Right lobe of liver (tissue), 6 donors: ENCODE measurements around the gene AK1. TPM values are rescaled to one million over a fixed set of nuclear protein-coding genes. Genes with fewer than 3 reads are reported as not detected.

Source experiments
- ATAC-seq, 4 donors: fragments of 200-7000 bp; cut with Tn5 transposase; one replicate each; pipeline ENCODE4 v1.9.1; 2020; ENCODE audit warnings: mild to moderate bottlenecking in 4 of 4, moderate library complexity in 4 of 4
- DNase-seq, 3 donors: peaks; one replicate each; pipeline ENCODE4 v3.0.0-alpha.2; 2020
- H3K27ac ChIP-seq, 3 donors: fragments of 200-600 bp; one replicate each; pipeline ENCODE4 v1.8.0; 2022
- H3K27me3 ChIP-seq, 2 donors: fragments of 200-600 bp; one replicate each; pipeline ENCODE4 v1.8.0; 2022
- H3K36me3 ChIP-seq, 4 donors: fragments of 200-600 bp; sonication (generic) in 1 of 4; one replicate each; pipeline versions ENCODE4 v1.5.1 to v1.8.0; 2017 to 2022; ENCODE audit warnings: control low read depth in 1 of 4
- H3K4me1 ChIP-seq, 4 donors: fragments of 200-600 bp; sonication (generic) in 1 of 4; one replicate each; pipeline versions ENCODE4 v1.5.1 to v1.8.0; 2017 to 2022; ENCODE audit warnings: control low read depth in 1 of 4
- H3K4me3 ChIP-seq, 3 donors: fragments of 200-600 bp; one replicate each; pipeline ENCODE4 v1.8.0; 2022
- H3K9me3 ChIP-seq, 4 donors: fragments of 200-600 bp; sonication (generic) in 1 of 4; one replicate each; pipeline versions ENCODE4 v1.5.1 to v1.8.0; 2017 to 2022; ENCODE audit warnings: control low read depth in 1 of 4
- POLR2A ChIP-seq: fragments of 450-650 bp; IDR thresholded peaks from one replicate; pipeline ENCODE4 v1.6.1; 2017; ENCODE audit warnings: antibody characterized with exemption, mild to moderate bottlenecking
- WGBS: methylation state at CpG from one replicate; pipeline ENCODE4 v1.1.6; 2018; ENCODE audit warnings: low coverage, low lambda C conversion rate; ENCODE audit not compliant: insufficient coverage; ENCODE audit errors: missing lambda C conversion rate; 5-methylcytosine and 5-hydroxymethylcytosine counted together
- intact Hi-C, 2 donors: fragments of 100-400 bp; cut with DNase I; formaldehyde crosslinking; loops; one replicate each; pipeline versions ENCODE4 v1.11.2 to v1.14.1; 2022
- total RNA-seq, 6 experiments: library from RNA; depleted of rRNA in 2 of 6; stranded (reverse); fragments of >200 nt in 2 of 6; fragmentation: NEBNext Ultra II Directional in 3 of 6; extraction: Animal tissue kit (Norgen Biotek cat#: 25700) in 3 of 6; gene quantifications; one replicate each; pipeline versions ENCODE4 v1.1.0 to v1.2.4, GENCODE V29; 2016 to 2023
- TF ChIP-seq, protein P1 (sequence below), 4 donors: fragments of 200-600 bp in 3 of 4; fragments of 450-650 bp in 1 of 4; IDR thresholded peaks; one replicate each; pipeline versions ENCODE4 v1.5.1 to v1.8.0; 2016 to 2022; ENCODE audit warnings: antibody characterized with exemption in 4 of 4, mild to moderate bottlenecking in 2 of 4
- donor health status: DM: no; HTN: yes; CAD: no.
- donor health status: DM: no; HTN: no; CAD: no.
- donor health status: DM: no; HTN: no; CAD: no.
- donor health status: DM: no; HTN: yes; CAD: no.
- donor health status: DM: no; HTN: yes; CAD: no.

AK1 gene
- total RNA-seq, 6 experiments from 2014 or later: 31.4 to 78.6 (median 51.7) TPM

GRCh38 chr9:127912296-127912695, 34.8 kb upstream of the AK1 start:
- no peak for TF ChIP-seq POLR2A
- TF ChIP-seq, protein P1, sequence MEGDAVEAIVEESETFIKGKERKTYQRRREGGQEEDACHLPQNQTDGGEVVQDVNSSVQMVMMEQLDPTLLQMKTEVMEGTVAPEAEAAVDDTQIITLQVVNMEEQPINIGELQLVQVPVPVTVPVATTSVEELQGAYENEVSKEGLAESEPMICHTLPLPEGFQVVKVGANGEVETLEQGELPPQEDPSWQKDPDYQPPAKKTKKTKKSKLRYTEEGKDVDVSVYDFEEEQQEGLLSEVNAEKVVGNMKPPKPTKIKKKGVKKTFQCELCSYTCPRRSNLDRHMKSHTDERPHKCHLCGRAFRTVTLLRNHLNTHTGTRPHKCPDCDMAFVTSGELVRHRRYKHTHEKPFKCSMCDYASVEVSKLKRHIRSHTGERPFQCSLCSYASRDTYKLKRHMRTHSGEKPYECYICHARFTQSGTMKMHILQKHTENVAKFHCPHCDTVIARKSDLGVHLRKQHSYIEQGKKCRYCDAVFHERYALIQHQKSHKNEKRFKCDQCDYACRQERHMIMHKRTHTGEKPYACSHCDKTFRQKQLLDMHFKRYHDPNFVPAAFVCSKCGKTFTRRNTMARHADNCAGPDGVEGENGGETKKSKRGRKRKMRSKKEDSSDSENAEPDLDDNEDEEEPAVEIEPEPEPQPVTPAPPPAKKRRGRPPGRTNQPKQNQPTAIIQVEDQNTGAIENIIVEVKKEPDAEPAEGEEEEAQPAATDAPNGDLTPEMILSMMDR (IDR thresholded peaks at IDR 0.05): no peak
- intact Hi-C loops: no loop called here

DNA sequence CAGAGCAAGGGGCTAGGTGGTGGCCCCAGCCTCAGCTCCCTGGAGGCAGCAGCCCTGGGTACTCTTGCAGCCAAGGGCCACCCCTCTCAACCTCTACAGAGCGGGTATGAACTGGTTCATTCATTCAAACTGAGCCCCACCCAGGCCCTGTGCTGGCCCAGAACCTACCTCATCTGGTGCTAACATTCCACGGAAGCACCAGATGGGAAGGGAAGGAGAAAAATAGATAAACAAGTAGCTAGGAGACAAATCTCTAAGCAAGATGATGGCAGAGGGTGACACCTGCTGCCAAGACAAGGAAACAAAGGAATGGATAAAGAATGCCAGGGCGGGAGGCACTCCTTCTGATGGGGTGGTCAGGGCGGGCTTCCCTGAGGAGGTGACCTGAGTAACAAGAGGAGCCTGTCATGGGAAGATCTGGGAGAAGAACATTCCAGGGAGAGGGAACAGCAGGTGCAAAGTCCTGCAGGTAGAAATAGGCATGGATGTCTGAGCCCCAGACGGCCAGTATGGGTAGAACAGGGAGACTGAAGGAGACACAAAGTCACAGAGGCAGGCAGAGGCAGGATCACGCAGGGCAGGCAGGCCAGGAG, 33.2 kb upstream of the AK1 start:
- Histone ChIP-seq H3K9me3 (no peaks in the 10 kb centered on the region), H3K27me3 (no peaks in the 10 kb centered on the region), H3K4me1 (peaks cover 0 to 20% (median 7%) of the 10 kb centered on the region in 4 donors), H3K36me3 (peaks cover 0 to 1% (median 0%) of the 10 kb centered on the region in 4 donors), H3K4me3 (no peak overlapping the region), H3K27ac (no peak overlapping the region)
- intact Hi-C loops: no loop called here
- ATAC-seq (no peak), DNase-seq (no peak)
- WGBS: 61% methylated on average over 6 of the region's 6 CpGs
- TF ChIP-seq, protein P1 (IDR thresholded peaks at IDR 0.05): peak in 2 of 4 donors; percentile 6 to 23
- TF ChIP-seq POLR2A: no peak

More at GRCh38 chr9:127912296-127912695, 34.8 kb upstream of the AK1 start:
- peaks cover 0 to 1% (median 0%) of the 10 kb centered on the region in 4 donors for H3K36me3 ChIP-seq
- H3K27me3 ChIP-seq: no peaks in the 10 kb centered on the region
- DNase-seq: no peak
- H3K9me3 ChIP-seq: no peaks in the 10 kb centered on the region
- H3K27ac ChIP-seq: no peak overlapping the region
- WGBS: 98% methylated on average over 10 of the region's 31 CpGs
- no peak overlapping the region for H3K4me3 ChIP-seq
- peaks cover 0 to 28% (median 9%) of the 10 kb centered on the region in 4 donors for H3K4me1 ChIP-seq
- no peak for ATAC-seq

DNA sequence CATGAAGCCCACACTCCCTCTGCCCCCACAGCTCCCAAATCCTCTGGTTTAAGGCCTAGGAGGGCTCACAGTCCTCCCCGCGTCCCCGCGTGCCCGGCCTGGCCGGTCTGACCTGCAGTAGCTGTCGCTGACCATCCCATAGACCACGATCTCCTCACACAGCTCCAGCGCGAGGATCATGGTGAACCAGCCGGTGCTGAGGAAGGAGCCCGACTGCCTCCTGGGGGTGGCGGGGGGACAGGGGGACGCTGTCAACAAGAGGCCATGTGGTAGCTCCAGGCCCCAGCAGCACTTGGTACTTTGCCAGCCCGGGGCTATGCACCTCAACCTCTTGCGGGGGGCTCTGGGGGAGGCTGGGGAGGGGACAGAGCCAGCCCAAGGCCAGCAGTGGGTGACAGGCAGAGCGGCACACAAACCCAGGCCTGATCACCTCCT, 32.4 kb upstream of the AK1 start:
- ATAC-seq: no peak
- intact Hi-C loops: no loop called here
- DNase-seq: no peak
- WGBS: 67% methylated on average over 3 of the region's 17 CpGs
- Histone ChIP-seq H3K9me3 (no peaks in the 10 kb centered on the region), H3K4me1 (peaks cover 0 to 12% (median 5%) of the 10 kb centered on the region in 4 donors), H3K27ac (no peak overlapping the region), H3K4me3 (no peak overlapping the region), H3K36me3 (peaks cover 0 to 1% (median 0%) of the 10 kb centered on the region in 4 donors), H3K27me3 (no peaks in the 10 kb centered on the region)
- TF ChIP-seq, protein P1 (IDR thresholded peaks at IDR 0.05): no peak
- TF ChIP-seq POLR2A: no peak

GRCh38 chr9:127908660-127908926, 31.1 kb upstream of the AK1 start:
- TF ChIP-seq POLR2A: no peak
- TF ChIP-seq, protein P1 (IDR thresholded peaks at IDR 0.05): no peak
- intact Hi-C loops: no loop called here
- Histone ChIP-seq H3K4me1 (peaks cover 0 to 21% (median 7%) of the 10 kb centered on the region in 4 donors), H3K4me3 (no peak overlapping the region), H3K27ac (no peak overlapping the region), H3K36me3 (peaks cover 0 to 1% (median 0%) of the 10 kb centered on the region in 4 donors), H3K27me3 (no peaks in the 10 kb centered on the region), H3K9me3 (no peaks in the 10 kb centered on the region)
- WGBS: 77% methylated on average over 3 of the region's 10 CpGs
- ATAC-seq (no peak), DNase-seq (no peak)
